Left lung (tissue), 10 donors: ENCODE results near the gene STAM. TPM values are rescaled to one million over a fixed set of nuclear protein-coding genes. Genes with fewer than 3 reads are reported as not detected.
A peak's percentile ranks its signal among the peaks of the same experiment; 100 is the strongest.

Source experiments
- ATAC-seq: fragments of 200-7000 bp; cut with Tn5 transposase; one replicate; pipeline ENCODE4 v1.9.1; 2020; ENCODE audit warnings: moderate library complexity
- DNase-seq, 4 donors: peaks; one replicate each; pipeline ENCODE4 v3.0.0-alpha.2; 2013 to 2020
- H3K27ac ChIP-seq, 2 donors: fragments of 200-600 bp; sonication (generic) in 1 of 2; one replicate each; pipeline versions ENCODE4 v1.5.0 to v1.8.0; 2020 to 2021
- H3K27me3 ChIP-seq, 2 donors: fragments of 200-600 bp; sonication (generic) in 1 of 2; one replicate each; pipeline versions ENCODE4 v1.5.0 to v1.8.0; 2020 to 2021
- H3K36me3 ChIP-seq, 2 donors: fragments of 200-600 bp; sonication (generic) in 1 of 2; one replicate each; pipeline versions ENCODE4 v1.5.0 to v1.8.0; 2020 to 2021
- H3K4me1 ChIP-seq, 2 donors: fragments of 200-600 bp; one replicate each; pipeline ENCODE4 v1.8.0; 2021
- H3K4me3 ChIP-seq, 2 donors: fragments of 200-600 bp; sonication (generic) in 1 of 2; one replicate each; pipeline versions ENCODE4 v1.5.0 to v1.8.0; 2020 to 2021; ENCODE audit warnings: mild to moderate bottlenecking in 1 of 2
- H3K9me3 ChIP-seq, 2 donors: fragments of 200-600 bp; sonication (generic) in 1 of 2; one replicate each; pipeline versions ENCODE4 v1.5.0 to v1.8.0; 2020 to 2021
- CTCF ChIP-seq, 2 donors: fragments of 200-600 bp; sonication (generic) in 1 of 2; IDR thresholded peaks; one replicate each; pipeline versions ENCODE4 v1.5.0 to v1.8.0; 2021; ENCODE audit warnings: antibody characterized with exemption in 2 of 2
- intact Hi-C, 2 donors: fragments of 100-400 bp; cut with DNase I; formaldehyde crosslinking; loops; one replicate each; pipeline versions ENCODE4 v1.11.2 to v1.14.2; 2022
- polyA plus RNA-seq, 6 donors: library from polyadenylated mRNA; unstranded; fragments of 120-200 nt; gene quantifications; one replicate each; pipeline ENCODE4 v1.2.1, GENCODE V29; 2013; ENCODE audit not compliant: insufficient read length in 6 of 6
- total RNA-seq, 2 donors: library from RNA; stranded (reverse); fragmentation: NEBNext Ultra II Directional; extraction: Animal tissue kit (Norgen Biotek cat#: 25700); gene quantifications; one replicate each; pipeline ENCODE4 v1.2.1, GENCODE V29; 2021
- donor health status: DM: no; HTN: yes; CAD: no.
- donor health status: DM: no; HTN: no; CAD: no.

The STAM gene
- total and polyA plus RNA-seq, 8 donors: 33.4 to 42.3 (median 37.8) TPM

- Histone ChIP-seq H3K27me3 (no peaks in the 10 kb centered on the region), H3K9me3 (no peaks in the 10 kb centered on the region), H3K4me1 (peaks cover 0 to 20% of the 10 kb centered on the region in 2 donors), H3K4me3 (no peak overlapping the region), H3K36me3 (no peaks in the 10 kb centered on the region), H3K27ac (peak overlapping the region; percentile 3 to 34)
- no peak for DNase-seq
- ATAC-seq: peak; percentile 90
- TF ChIP-seq CTCF (IDR thresholded peaks at IDR 0.05): no peak
- intact Hi-C loops: no loop called here
Measured at GRCh38 chr10:17673471-17674061, 29.6 kb downstream of the STAM start.

GRCh38 chr10:17674566-17674965, 30.6 kb downstream of the STAM start:
- Histone ChIP-seq H3K9me3 (no peaks in the 10 kb centered on the region), H3K27ac (no peak overlapping the region), H3K4me3 (no peak overlapping the region), H3K36me3 (no peaks in the 10 kb centered on the region), H3K4me1 (peaks cover 0 to 16% of the 10 kb centered on the region in 2 donors), H3K27me3 (no peaks in the 10 kb centered on the region)
- no peak for TF ChIP-seq CTCF (IDR thresholded peaks at IDR 0.05)
- intact Hi-C loops: no loop called here
- ATAC-seq (no peak), DNase-seq (no peak)

- H3K36me3 ChIP-seq: no peaks in the 10 kb centered on the region
- intact Hi-C loops: no loop called here
- no peaks in the 10 kb centered on the region for H3K27me3 ChIP-seq
- H3K9me3 ChIP-seq: no peaks in the 10 kb centered on the region
- ATAC-seq: no peak
- H3K4me3 ChIP-seq: no peak overlapping the region
- no peak for DNase-seq
- TF ChIP-seq CTCF (IDR thresholded peaks at IDR 0.05): no peak
- H3K27ac ChIP-seq: no peak overlapping the region
- peaks cover 0 to 16% of the 10 kb centered on the region in 2 donors for H3K4me1 ChIP-seq
Measured at GRCh38 chr10:17675638-17676037, 31.7 kb downstream of the STAM start.

GRCh38 chr10:17676919-17677318, 33.0 kb downstream of the STAM start:
- Histone ChIP-seq H3K4me3 (no peak overlapping the region), H3K36me3 (no peaks in the 10 kb centered on the region), H3K27ac (no peak overlapping the region), H3K4me1 (peaks cover 0 to 8% of the 10 kb centered on the region in 2 donors), H3K9me3 (no peaks in the 10 kb centered on the region), H3K27me3 (no peaks in the 10 kb centered on the region)
- no peak for ATAC-seq
- intact Hi-C loops: no loop called here
- no peak for TF ChIP-seq CTCF (IDR thresholded peaks at IDR 0.05)
- DNase-seq: no peak

GRCh38 chr10:17682236-17682946, 38.4 kb downstream of the STAM start:
- no peak for ATAC-seq
- no peaks in the 10 kb centered on the region for H3K27me3 ChIP-seq
- DNase-seq: no peak
- H3K27ac ChIP-seq: no peak overlapping the region
- no peak for TF ChIP-seq CTCF (IDR thresholded peaks at IDR 0.05)
- no peaks in the 10 kb centered on the region for H3K9me3 ChIP-seq
- intact Hi-C loops: no loop called here
- H3K4me1 ChIP-seq: peaks cover 0 to 12% of the 10 kb centered on the region in 2 donors
- H3K4me3 ChIP-seq: no peak overlapping the region
- H3K36me3 ChIP-seq: peaks cover 0 to 10% of the 10 kb centered on the region in 2 donors
